GM19239 (cell line): ENCODE measurements around the gene GMDS.
A peak's percentile ranks its signal among the peaks of the same experiment; 100 is the strongest.

Source experiments
- DNase-seq: peaks from one replicate; pipeline ENCODE4 v3.0.0; 2011; ENCODE audit warnings: low spot score; ENCODE audit not compliant: insufficient read length
- FAIRE-seq: peaks from 2 replicates; lab custom pipeline; 2011; peaks lifted over from hg19 to GRCh38; lab: Jason Lieb, UNC

Gene GMDS

GRCh38 chr6:2244261-2245102 lies 923 bp downstream of the GMDS start:
- peak; percentile 35 for FAIRE-seq
- no peak for DNase-seq

- no peak for FAIRE-seq
- no peak for DNase-seq
Observed at GRCh38 chr6:2242311-2242710, 3.1 kb downstream of the GMDS start.

DNA sequence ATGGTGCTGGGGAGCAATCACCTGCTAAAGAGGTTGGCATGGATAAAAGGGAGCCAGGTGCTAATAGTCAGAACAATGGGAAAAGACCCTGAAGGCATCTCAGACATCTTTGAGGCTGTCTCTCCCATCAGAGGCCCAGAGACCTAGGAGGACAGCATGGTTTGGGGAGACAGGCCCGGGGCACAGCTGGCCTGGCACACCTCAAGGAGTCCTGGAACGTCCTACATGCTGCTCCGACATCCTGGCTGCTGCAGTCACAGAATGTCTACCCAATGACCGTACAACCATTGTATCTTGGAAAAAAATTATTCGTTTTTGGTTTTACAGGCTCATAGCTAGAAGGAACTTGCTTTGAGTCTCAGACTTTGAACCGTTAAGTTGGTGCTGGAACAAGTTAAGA lies 4.4 kb downstream of the GMDS start:
- DNase-seq = no peak
- no peak for FAIRE-seq

DNA sequence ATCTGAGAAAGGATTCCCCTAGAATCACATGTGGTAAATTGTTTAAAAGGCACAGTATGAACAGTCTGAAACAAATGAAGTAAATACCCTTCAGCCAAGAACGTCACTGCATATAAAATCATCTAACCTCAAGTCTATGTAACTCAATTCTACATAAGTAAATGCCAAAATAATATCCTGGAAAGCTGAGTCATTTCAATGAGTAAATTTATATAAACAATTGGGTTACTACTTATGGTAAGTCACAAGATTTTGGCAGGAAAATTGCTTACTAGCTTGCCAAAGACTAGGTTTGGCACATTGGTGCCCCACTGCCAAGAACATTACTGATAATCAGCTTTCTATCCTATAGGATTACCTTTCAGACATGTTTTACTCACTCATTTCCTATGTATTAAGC lies 8.4 kb downstream of the GMDS start:
- FAIRE-seq (no peak), DNase-seq (no peak)

DNA sequence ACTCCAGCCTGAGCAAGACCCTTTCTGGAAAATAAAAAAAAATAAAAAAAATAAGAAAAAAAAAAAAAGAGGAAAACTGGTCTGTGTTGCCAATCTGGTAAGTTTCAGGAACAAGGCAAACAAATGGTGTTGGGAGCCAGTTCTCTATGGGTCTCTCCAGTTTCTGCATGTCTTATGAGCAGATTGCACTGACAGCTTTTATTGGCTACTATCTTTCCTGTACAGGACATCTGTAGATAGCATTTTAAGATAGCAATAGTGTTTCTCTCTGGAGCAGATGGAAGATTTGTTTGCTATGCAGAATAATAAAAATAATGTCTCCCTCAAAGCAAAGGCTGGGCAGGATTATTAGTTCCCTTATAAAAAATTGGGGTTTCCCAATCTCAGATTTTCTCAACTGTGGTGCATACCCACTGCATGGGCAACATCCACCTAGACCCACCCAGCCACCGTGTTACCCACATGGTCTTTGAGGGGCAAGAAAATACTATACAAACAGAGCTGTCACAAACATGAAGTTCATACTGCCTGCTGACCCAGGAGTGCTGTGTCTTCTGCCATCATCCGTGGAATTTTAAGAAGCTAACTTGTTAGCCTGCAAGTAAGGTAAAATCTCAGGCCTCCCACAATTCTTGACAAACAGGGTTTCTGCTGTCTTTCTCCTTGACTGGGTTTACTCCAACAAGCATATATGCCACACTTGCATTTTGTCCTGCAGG lies 9.5 kb downstream of the GMDS start:
- FAIRE-seq (no peak), DNase-seq (no peak)

DNA sequence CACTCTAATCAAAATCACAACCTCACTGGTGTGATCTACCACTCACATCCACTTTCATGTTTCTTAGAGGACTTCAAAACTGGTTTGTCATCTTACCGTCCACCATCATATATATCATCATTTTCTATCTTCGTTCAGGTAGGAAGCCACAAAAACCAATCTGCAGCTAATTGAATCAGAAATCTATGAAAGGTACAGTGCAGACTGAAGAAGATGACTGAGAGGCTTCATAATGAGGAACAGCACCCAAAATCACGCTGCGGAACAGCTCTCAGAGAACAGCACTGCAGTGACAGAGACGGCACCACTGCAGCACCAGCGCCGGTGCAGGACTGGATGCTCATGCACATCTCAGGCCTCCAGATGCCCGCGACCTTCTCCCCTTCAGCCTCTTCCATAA lies 13.0 kb downstream of the GMDS start:
- peak; percentile 47 for FAIRE-seq

DNA sequence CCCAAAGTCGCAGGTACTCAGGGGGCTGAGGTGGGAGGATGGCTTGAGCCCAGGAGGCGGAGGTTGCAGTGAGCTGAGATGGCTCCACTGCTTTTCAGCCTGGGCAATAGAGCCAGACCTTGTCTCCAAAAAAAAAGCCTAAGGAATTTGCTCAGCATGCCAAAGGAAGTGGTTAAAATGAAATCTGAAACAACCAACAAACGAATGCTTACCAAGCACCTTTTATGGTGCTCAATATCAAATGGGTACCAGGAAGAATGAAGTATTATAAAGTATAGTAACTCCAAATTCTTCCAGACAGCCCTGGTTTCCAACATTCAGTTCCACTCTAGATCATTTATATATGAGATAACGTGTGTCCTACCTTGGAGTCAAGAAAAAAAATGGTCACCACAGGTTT lies 14.0 kb downstream of the GMDS start:
- FAIRE-seq (peak; percentile 23), DNase-seq (no peak)

More for the DNA sequence above, 13.0 kb downstream of the GMDS start:
- no peak for DNase-seq

- DNase-seq = no peak
- peak; percentile 93 for FAIRE-seq
Observed at GRCh38 chr6:2230659-2231277, 14.6 kb downstream of the GMDS start.

- FAIRE-seq (no peak), DNase-seq (no peak)
Observed at GRCh38 chr6:2229742-2230141, 15.7 kb downstream of the GMDS start.

- FAIRE-seq (no peak), DNase-seq (no peak)
Observed at GRCh38 chr6:2229039-2229438, 16.4 kb downstream of the GMDS start.

DNA sequence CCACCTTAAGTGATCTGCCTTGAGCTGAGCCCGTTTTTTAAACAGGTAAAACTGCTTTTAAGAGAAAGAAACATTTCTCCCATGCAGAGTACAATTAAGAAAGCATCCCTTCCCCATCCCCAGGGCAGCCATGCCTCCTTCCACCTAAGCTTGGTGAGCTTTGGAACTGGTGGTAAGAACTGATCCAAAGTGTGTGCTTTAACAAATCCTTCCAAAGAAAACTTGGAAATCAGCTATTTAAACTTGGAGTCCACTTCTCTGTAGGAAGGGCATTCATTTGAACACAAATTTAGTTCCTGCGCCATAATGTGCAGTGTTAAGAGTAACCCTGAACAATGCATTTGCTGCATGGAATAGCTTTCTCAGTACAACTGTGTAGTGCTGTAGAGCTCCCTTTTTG lies 17.0 kb downstream of the GMDS start:
- no peak for FAIRE-seq
- DNase-seq = no peak

GRCh38 chr6:2226775-2227174 lies 18.6 kb downstream of the GMDS start:
- DNase-seq = no peak
- FAIRE-seq = no peak

DNA sequence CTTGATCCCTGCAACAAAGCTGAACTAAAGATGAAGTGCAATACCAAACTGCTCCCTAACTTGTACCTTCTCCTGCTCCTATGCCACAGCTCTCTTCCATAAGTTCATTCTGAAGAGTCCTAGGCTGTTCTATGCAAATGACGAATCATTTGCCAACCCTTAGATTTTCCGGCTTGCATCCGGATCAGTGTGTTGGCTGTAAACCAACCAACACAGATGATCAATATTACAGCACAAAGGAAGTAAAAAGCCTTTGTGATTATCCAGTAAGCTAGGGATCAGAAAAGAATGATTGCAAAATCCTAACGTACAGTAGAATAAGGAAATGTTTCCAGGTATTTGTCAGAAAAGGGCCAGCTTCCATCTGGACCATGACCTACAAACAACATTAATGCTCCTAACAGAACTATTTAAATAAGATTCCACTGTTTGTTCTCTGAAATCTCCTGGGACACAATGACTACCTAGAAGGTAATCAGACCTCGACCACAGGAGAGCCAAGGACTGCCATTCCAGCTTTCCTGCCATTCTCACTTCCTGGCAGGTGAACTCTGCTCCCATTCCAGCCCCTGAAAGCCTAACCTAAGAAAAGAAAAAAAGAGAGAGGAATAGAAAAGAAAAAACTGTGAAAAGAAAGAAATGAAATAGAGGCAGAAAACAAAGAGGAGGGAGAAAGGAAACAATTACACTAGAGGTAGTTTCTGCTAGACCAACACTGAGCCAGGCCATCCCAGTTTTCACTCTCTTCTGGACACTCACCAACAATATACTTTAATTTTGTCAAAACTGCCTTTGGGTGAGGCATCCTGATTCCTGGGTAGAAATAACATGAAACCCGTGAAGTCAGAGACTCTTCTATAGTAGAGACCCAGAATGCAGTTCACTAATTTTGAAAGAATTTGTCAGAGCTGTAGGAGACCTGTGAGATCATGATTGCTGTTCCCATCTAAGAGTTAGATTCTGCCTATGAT lies 19.7 kb downstream of the GMDS start:
- peak; percentile 53 for FAIRE-seq

DNA sequence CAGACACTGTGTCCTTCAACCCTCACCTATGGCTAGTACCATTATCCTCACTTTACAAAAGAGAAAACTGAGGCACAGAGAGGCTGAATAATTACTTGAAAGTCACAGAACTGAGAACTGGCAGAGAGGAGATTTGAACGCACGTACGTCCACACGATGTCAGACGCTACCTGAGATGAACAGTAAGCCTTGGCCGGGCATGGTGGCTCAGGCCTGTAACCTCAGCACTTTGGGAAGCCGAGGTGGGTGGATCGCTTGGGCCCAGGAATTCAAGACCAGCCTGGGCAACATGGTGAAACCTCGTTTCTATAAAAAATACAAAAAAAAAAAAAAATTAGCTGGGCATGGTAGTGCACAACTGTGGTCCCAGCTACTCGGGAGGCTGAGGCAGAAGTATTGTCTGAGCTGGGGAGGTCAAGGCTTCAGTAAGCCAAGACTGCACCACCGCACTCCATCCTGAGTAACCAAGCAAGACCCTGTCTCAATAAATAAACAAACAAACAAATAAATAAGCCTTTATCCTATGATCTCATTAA lies 20.5 kb downstream of the GMDS start:
- DNase-seq (no peak), FAIRE-seq (no peak)

More for the DNA sequence above, 19.7 kb downstream of the GMDS start:
- DNase-seq = no peak

DNA sequence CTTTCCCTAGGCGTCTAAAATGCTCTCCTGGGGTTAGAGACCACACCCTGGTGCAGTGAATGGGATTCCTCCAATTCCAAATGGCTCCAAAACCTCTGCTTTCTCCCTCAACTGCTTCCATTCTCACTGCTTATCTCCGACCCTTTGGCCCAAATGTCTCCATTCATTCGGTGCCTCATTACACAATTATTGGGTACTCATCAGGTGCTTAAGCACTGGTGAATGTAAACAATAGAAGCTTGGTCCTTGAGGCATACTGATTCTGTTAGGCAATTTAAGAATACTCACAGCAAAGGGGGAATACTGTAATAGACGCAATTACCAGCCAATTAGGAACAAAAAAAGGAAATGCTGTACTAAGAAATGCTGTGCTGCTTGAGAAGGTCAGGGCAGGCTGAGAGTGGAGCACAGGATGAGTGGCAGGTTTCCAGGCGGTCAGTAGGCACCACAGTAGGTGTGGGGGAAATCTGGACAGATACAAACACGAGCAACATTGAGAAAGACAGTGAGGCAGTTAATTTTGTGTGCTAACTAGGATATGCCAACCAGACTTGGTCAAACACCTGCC lies 23.0 kb downstream of the GMDS start:
- DNase-seq (no peak), FAIRE-seq (no peak)

DNA sequence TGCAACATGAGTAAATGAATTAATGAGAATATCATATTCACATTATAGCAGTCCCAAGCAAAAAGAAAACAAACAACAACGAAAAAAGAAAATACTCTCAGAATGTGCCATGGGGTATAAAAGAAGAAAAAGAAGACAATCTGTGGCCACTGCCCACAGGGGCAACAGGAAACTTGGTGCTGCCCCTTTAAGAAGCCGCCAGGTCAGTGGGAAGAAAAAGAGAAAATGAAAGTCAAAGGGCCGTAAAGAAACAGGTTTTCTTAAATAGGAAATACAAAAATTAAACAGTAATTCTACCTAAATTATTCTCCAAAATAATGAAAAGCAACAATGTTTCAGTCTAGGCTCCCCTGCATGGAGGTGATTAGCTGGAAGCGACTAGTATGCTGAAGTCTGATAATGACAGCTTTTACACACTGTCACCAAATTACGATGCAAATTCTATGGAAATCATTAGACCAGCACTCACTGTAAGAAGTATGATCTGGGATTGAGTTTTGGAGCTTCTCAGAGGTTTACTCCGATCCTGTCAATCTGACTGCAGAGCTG lies 23.6 kb downstream of the GMDS start:
- FAIRE-seq = peak; percentile 91
- DNase-seq = peak; percentile 42

DNA sequence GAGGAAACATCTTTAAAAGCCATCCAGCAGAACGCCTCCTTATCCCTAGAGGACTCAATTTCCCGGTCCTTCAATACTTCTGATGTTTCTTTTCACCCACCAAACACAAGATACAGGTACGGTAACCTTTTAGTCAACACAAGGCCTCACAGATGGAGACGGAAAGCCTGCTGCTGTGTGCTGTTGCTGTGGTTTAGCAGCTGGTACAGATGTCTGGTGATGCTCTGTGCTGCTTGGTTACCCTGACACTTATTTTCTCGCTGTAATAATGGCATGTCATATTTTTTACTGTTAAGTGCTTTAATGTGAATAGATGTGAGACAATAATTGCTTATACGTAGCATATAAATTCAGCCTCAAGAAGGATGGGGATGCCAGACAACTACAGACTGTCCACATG lies 25.3 kb downstream of the GMDS start:
- FAIRE-seq (no peak), DNase-seq (no peak)

GRCh38 chr6:2218866-2219265 lies 26.5 kb downstream of the GMDS start:
- FAIRE-seq (no peak), DNase-seq (no peak)

DNA sequence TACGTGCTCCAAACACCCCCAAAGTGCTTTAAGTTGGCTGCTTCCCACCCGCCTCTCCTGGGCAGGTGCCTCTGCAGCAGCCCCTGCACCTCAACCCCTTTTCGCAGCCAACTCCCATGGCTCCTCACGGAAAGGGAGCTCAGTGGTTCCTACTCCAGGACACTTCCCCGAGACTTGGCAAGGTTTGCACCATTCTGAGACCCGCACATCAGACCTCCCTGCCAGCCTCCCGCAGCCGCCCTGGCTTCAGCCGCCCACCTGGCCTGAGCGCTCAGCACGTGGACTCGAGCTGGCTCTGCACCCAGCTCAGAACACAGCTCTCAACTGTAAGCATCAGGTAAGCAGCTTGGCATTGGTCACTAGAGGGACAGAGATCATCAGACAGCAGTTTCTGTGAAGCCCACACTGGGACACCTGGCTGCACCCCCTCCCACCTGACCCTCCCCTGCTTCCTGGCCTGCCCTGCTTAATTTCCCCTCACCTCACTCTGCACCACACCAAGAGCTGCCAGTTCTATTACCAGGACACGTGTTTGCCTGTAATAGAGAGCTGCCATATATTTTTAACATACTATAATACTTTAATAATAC lies 28.5 kb downstream of the GMDS start:
- FAIRE-seq (no peak), DNase-seq (no peak)
